ENCODE data around the gene RPTOR.

DNA sequence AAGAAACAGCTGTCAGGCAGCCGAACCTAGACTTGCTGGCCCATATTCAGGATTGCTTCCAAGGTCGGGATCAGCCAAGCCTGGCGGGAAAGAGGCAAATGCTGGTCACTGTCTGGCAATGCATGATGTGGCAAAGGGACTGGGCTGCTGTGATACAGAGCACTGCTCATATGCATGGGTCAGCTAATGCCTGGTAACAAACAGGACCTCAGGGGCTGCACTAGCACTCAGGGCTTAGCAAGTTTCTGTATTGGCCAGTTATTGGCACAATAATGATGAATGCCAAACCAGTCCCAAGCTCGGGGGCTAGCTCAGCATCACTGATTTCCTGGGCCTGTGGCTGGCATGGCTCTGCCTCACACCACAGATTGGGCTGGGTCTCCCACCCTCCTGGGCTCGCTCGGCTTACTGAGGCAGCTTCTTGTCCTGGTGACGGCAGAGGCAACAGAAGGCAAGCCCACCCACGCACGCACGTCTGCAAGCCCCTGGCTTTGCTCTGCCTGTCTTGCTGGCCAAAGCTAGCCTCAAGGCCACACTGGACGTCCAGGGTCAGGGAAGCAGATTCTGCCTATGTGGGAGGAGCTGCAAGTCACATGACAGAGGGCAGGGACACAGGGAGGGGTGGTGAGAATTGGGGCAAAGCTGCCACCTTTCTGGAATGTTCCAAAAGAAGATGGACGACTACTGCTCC lies 21.4 kb upstream of the RPTOR start:
- TF ChIP-seq, protein P1, sequence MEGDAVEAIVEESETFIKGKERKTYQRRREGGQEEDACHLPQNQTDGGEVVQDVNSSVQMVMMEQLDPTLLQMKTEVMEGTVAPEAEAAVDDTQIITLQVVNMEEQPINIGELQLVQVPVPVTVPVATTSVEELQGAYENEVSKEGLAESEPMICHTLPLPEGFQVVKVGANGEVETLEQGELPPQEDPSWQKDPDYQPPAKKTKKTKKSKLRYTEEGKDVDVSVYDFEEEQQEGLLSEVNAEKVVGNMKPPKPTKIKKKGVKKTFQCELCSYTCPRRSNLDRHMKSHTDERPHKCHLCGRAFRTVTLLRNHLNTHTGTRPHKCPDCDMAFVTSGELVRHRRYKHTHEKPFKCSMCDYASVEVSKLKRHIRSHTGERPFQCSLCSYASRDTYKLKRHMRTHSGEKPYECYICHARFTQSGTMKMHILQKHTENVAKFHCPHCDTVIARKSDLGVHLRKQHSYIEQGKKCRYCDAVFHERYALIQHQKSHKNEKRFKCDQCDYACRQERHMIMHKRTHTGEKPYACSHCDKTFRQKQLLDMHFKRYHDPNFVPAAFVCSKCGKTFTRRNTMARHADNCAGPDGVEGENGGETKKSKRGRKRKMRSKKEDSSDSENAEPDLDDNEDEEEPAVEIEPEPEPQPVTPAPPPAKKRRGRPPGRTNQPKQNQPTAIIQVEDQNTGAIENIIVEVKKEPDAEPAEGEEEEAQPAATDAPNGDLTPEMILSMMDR (optimal IDR thresholded peaks at IDR 0.05 in 1 of 3, IDR thresholded peaks at IDR 0.05 in 1 of 3, conservative IDR thresholded peaks at IDR 0.05 in 1 of 3; ENCODE audit: extremely low read depth in 1 of 3, insufficient read depth in 2 of 3, low read length in 3 of 3) = no peak
- no peak for TF ChIP-seq EZH2 (IDR thresholded peaks at IDR 0.05; ENCODE audit: low read length)

Data from keratinocyte (primary cell).